HG03558 (cell line): Measurements from ENCODE around the gene SELENOK.

Experiments
- ATAC-seq: cut with Tn5 transposase; IDR thresholded peaks from one replicate; pipeline ENCODE4 v1.9.1; 2021; ENCODE audit warnings: moderate number of reproducible peaks; ENCODE audit not compliant: unreplicated experiment; ENCODE audit errors: extremely low read depth

The SELENOK gene

DNA sequence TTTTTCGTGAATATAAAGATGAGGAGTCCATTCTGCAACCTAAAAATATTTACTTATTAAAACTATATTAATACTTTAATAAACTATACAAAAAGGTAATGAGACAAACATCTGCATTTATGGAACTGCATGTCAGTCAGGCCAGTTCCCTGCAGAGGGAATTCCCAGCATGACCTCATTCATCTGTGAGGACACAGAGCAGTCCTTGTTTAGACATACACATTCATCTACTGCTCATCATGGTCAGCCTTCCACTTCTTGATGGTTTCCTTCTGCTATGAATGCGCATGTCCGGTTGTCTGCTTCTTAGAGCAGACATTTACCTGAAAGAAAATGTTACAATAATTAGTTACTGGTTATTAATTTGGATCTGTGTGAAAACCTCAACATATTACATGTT lies 6.4 kb downstream of the SELENOK start:
- no peak for ATAC-seq

DNA sequence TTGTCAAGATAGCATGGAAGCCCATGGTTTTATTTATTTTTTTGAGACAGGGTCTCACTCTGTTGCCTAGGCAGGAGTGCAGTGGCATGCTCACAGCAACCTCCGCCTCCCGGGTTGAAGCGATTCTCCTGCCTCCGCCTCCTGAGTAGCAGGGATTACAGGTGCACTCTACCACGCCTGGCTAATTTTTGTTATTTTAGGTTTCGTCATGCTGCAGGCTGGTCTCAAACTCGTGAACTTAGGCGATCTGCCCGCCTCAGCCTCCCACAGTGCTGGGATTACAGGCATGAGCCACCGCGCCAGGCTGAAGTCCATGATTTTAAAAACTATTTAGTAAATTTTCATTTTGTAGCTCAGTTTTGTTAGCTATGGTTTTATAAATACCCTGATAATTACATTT lies 7.0 kb downstream of the SELENOK start:
- no peak for ATAC-seq

DNA sequence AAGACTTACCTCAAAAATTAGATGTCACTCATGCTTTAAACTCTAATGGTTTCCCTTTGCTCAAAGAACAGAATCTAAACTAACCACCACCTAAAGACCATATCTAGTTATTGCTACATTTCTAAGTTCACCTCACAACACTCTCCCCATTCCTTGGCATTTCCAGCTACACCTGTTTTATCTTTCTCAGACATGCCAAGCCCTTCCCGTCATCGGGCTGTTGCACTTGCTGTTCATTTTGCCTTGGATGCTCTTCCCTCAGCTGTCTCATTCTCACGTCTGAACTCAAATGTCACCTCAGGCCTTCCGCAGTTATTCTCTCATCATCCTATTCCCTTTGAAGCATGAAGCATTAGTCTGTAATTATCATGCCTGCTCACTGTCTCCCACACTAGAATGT lies 8.7 kb downstream of the SELENOK start:
- ATAC-seq: no peak

DNA sequence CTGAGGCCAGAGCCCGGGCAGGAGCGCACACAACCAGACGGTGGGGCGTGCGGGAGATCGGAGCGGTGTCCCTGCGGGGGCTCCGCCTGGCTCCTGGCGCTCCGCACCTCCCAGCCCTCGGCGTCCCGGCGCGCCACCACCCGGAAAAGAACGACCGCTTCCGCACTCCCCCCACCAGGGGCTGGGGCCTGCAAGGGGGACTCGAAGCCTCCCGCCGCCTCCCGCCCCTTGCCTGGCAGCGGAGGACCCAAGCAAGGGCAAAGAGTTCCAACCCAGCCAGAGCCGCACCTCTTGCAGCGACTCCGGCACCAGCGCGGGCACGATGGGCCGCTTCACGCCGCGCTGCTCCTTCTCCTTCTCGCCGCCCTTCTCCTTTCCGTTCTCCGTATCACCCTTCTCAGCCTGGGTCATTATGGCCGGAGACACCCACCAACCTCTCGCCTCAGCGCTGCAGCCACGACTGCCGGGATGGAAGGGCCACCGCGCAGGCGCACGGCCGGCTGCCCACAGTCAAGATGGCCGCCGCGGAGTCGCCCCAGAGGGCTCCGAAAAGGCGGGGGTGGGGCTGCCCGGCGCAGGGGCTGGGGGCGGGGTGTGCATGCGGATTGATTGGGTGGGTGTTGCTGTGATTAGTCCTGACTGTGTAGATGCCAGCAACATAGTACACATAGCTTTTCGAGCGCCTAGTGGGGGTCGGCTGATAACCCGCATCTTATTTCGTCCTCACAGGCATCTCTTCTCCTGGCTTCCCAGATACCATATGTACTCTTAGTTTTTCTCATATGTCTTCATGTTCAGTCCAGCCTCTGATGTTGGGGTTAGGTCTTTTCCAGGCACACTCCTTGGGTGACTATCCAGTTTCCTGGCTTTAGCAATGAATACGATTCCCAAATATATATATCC lies 9.7 kb downstream of the SELENOK start, which contains the start of gene ACTR8:
Gene ACTR8 (minus strand): TSS at position 462 of the 903 bp plus-strand sequence. CDS start 51 bp downstream, at position 411.
- ATAC-seq: peak; percentile 29

DNA sequence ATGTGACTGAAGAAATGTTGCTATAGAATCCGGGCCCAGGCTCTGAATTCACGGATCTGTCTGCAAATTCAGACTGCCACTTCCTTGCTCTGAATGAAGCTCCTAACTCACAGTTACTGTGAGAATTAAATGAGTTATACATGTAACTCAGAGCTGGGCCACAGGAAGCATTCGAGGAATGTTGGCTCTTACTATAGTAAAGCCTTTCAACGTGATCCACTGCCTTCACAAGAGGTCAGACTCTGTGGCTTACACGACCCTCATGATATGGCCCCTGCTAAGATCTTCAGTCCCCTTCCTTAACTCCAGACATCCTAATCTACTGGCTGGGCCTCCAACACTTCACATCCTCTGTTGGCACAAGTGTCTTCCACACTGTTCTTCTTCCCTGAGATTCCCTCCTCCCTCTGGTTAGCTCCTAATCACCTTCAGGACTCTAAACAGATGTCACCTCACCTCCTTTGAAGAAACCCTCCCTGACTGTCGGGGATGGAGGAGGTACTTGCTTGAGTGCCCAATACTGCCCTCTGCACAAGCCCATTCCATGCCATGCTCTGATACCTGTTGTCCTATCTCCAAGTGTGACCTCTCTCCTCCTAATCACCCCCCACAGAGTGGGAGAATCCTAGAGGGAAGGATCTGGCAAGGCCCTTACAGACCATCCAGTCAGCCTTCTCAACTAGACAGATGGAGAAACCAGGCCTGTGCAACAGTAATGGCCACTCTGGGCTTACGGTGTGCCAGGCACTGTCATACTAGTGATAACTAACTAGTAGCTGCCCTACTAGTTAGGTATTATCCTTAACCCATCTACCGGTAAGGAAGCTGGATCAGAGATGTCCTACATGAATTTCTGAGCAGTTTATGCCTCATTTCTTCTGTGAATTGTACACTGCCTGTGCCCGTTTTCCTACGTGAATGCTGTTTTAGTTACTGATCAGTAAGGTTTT lies 11.0 kb downstream of the SELENOK start:
- no peak for ATAC-seq

DNA sequence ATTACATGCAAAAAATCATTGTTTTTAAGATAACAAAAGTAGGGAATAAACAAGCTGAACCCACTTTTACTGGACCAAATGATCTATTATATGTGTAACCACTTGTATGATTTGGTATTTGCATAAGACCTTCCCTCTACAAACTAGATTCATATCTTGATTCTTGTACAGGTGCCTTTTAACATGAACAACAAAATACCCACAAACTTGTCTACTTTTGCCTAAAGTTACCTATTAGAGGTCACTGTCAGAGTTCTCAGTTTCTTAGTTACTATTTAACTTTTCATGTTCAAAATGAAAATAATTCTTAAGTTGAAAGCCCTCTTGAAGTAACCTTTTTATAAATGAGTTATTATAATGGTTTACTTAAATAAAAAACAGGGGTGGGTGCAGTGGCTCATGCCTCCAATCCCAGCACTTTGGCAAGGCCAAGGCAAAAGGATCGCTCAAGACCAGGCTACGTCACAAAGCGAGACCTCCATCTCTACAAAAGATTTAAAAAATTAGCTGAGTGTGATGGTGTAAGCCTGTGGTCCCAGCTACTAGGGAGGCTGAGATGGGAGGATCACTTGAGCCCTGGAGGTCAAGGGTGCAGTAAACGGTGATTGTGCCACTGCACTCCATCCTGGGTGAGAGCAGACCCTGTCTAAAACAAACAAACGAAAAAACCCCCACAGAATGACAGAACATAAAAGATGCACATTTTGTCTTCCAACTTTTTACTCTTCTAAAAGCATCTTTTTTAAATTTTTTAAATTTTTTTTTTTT lies 25.7 kb downstream of the SELENOK start:
- no peak for ATAC-seq

DNA sequence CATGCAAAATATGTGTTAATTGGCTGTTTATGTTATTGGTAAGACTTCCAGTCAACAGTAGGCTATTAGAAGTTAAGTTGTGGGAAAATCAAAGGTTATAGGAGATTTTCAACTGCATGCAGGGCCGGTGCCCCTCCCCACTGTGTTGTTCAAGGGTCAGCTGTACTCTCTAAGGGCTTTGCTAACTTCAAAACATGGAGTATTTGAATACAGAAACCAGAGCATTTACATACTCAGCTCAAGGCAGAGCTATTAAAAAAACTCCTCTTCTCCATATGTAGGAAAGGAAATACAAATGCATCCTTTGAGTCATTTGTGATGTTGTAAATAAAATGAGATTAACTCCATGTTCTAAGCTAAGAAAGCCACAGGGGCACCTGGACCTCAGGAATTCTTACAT lies 28.5 kb downstream of the SELENOK start:
- ATAC-seq: no peak

DNA sequence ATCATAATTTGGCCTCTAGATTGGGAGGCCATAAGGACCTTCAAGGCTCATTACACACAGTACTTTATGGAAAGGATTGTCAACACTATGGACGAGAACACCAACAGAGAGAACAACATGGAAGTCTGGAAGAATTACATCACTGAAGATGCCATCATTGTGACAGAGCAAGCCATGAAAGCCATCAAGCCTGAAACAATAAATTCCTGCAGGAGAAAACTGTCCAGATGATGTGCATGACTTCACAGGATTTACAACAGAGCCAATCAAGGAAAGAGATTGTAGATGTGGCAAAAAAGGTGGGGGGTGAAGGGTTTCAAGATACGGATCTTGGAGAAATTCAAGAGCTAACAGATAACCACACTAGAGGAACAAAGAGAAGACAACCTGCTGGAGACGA lies 29.4 kb downstream of the SELENOK start:
- no peak for ATAC-seq

DNA sequence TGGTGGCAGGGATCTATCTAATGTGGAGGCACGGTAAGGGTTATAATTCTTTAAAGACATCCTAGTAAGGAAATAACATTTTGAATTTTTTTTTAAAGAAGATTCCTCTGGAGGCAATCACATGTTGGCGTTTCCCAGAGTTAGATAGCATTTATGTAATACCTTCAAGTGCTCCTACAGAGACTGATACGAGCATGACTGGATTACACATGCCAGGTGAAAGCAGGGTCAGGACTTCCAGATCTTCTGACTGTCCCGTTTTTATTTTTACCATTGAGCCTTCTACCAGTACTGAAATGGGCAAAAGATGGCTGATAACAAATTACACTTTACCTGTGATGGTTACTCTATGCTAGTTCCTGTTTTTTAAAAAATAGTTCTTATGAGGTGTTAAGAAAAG lies 31.5 kb downstream of the SELENOK start:
- no peak for ATAC-seq

DNA sequence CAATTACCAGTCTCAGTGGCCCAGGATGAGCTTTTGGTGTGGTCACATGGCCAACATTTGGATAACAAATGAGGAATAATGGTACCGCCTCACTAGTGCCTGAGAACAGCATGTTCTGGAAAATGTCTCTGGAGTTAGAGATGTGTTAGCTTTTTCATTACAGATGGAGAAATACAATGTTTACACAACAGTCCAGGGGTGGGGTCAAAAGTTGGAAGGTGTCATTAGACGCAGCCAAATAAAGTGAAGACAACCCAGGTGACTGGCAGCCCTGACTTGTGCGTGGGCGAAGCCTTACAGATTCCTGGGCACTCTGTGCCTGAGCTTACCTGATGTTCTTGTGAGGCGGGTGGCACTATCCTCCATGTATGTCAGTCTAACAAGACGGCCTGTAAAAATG lies 32.5 kb downstream of the SELENOK start:
- no peak for ATAC-seq

DNA sequence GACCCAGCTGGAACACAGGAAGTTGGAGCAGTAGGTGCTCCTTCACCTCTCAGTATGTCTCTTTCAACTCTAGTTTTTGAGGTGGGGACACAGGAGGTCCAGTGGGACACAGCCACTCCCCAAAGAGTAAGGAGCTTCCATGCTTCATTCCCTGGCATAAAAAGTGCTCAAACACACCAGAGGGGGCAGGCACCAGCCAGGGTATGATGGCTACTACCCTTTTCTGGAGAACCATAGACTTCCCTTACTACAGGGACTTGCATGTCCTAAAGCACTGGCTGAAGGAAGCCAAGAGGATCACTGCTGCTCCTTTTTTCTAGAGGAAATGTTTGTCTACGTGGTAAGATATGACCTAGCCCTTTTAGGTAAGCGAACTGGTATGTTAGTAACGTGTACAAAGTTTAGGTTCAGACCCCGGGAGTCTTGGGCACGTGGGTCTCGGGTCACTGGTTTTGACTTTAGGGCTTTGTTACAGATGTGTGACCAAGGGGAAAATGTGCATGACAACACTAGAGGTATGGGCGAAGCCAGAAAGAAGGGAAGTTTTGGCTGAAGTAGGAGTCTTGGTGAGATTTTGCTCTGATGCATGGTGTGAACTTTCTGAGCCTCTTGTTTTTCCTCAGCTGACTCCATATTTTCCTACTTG lies 33.4 kb downstream of the SELENOK start:
- ATAC-seq: no peak

DNA sequence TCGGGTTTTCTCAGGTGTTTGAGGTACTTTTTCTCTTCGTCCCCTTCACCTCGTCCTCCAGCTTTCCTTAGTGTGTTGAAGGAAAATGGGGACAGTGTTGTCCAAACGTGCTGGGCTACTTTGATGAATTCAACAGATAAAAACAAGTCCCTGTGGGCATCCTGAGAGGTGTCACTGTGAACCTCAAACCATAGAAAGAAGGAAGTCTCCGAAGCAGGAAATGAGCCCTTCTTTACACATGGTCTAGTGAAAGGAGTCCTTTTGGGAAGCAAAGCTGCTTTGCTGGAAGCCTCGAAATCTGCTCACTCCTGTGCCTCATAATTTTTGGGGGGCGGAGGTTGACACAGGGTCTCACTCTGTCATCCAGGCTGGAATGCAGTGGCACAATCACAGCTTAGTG lies 34.7 kb downstream of the SELENOK start:
- ATAC-seq: no peak

DNA sequence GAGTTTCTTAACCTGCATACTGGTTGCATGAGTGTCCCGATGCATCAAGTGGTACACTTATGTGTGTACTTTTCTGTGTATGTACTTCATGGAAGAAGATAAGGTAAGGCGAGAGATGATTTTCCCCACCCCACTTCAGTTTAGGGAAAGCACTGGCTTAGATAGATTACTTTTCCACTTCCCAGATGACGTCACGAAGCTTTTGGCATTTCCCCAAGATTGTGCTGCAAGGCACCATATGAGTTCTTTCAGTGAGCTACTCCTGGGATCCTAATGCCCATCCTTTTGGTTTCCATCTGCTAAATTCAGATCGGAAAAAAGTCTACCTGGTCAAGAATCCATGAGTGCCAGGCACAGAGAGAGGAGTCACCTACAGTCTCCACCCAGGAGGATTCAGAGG lies 40.8 kb downstream of the SELENOK start:
- ATAC-seq: no peak

DNA sequence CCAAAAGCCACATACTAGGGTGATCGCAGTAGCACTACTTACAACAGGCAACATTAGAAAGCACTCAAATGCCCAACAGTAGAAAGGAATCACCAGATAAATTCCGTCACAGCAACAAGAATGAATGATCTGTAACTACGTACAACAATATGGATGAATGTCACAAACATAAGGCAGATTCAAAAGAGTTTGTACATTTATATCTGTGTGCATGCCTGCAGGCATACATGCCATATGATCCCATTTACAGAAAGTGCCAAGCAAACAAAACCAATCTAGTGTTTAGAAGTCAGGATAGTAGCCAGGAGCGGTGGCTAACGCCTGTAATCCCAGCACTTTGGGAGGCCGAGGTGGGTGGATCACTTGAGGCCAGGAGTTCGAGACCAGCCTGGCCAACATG lies 41.7 kb downstream of the SELENOK start:
- ATAC-seq: no peak

DNA sequence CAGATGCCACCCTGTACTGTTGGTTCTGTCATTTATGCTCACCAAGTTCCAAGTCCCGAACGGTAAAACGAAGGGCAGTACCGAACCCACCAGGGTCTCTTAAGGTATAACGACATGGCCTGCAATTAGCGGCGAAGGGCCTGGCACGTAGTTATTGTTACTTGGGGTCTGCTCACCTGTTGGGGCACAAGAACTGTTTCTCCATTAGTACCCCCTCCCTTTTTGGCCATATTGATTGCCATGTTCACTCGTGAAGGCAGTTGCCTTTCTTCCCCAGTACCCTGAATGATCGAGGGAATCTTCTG lies 44.9 kb downstream of the SELENOK start:
- no peak for ATAC-seq

DNA sequence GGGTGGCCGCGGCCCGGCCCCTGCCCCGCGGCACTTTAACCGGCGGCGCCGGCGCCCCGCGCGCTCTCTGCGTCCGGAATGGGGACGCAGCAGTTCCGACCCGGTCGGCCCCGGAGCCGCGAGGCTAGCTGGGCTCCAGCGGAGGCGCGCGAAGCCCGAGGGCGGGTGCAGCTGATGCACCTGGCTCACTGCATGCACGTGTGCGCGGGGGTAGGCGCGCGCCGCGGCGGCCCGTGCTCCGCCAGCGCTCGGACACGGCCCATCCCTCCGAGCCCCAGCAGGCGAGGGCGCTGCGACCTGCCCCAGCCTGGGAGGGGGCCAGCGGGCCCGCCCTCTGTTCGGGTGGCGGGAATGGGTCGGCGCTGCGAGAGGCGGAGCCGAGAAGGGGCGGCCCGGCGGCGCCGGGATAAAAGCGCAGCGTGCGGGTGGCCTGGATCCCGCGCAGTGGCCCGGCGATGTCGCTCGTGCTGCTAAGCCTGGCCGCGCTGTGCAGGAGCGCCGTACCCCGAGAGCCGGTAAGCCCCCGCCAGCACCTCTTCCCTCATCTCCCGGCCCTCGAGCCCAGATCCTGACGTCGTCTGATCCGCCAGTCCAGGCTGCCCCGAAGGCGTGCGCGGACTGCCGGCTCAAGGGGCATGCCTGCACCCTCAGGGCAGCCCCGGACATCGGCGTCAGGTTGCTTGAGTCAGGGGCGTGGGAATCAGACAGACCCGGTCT lies 45.4 kb downstream of the SELENOK start, which contains the start of the genes CHDH and IL17RB:
Gene CHDH (minus strand): TSS at position 286 of the 717 bp plus-strand sequence. CDS start 22,411 bp downstream, outside the sequence.
Gene IL17RB (plus strand): TSS at position 435 of the 717 bp plus-strand sequence. CDS start 21 bp downstream, at position 456.
- peak; percentile 26 for ATAC-seq

DNA sequence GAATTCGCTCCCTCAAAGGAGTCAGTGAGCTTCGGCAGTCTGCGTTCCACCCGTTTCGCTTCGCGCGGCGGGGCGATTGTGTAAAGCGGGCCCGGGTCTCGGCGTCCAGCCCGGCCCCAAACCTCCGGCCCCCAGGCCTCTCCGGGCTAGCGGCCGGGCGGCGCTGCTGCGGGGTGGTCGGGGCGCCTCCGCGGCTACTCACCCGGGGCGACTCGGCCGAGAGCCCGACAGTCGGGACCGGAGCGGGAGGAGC lies 45.9 kb downstream of the SELENOK start:
- ATAC-seq: no peak

DNA sequence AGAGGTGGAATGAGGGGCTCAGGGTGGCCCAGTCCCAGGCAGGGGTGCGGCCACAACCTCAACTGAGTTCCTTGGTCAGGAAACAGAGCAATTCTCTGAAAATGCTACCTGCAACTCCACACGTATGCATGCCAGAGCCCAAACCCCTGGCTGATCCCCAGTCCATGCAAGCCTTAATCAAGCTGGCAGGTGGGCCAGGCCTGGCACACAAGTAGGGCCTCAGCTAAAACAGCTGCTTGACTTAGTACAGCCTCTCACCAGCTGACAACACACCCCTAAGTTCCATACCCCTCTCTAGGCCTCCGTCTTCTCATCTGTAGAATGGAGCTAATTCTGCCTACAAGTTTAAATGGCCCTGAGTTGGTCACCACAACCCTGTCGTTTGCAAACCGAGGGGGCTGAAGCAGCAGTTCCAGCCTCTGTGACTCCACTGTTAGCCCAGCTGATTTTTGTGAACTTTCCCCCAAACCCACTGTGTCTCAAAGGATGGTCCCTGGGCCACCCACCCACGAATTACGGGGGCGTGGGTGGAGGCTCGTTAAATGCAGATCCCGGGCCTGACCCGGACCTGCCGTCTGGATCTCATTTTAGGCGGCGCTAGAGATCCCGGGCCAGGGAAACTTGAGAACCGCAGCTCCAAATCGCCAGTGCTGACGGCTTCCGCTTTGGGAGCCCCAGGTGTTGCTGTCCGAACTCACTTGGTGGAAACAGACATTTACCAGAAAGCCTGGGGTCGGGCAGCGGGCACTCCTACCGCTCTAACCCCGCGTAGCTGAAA lies 46.4 kb downstream of the SELENOK start:
- ATAC-seq: no peak
